Osteocyte (in vitro differentiated cells): Measurements from ENCODE around the gene TAS2R9. TPM values are rescaled to one million over a fixed set of nuclear protein-coding genes. Genes with fewer than 3 reads are reported as not detected.

ENCODE experiments used
- total RNA-seq: library from RNA; stranded (reverse); gene quantifications from 2 replicates; pipeline ENCODE4 v1.2.1, GENCODE V29; 2021

The TAS2R9 gene
- total RNA-seq, 1 donor from 2014 or later, result not detected

Other genes with a start within 250 kb of the TAS2R9 start
- 26.8 and 28.1 TPM in 2 replicates for gene MAGOHB, start 196.6 kb downstream of the TAS2R9 start, total RNA-seq
- 0.48 TPM in 1 of 2 replicates, not detected in the other for gene STYK1, start 136.1 kb downstream of the TAS2R9 start, total RNA-seq
- 302 and 334 TPM in 2 replicates for gene YBX3, start 86.8 kb downstream of the TAS2R9 start, total RNA-seq
- not detected in 2 replicates for gene TAS2R7, start 7.5 kb downstream of the TAS2R9 start, total RNA-seq
- 0.50 TPM in 1 of 2 replicates, not detected in the other for gene TAS2R8, start 2.9 kb downstream of the TAS2R9 start, total RNA-seq
- 0.84 and 1.5 TPM in 2 replicates for gene TAS2R10, start 16.2 kb upstream of the TAS2R9 start, total RNA-seq
- 2.2 and 4.4 TPM in 2 replicates for gene PRR4, start 39.3 kb upstream of the TAS2R9 start, total RNA-seq
- 18.4 and 19.1 TPM in 2 replicates for gene PRH1, start 74.1 kb upstream of the TAS2R9 start, total RNA-seq
- gene TAS2R13, start 99.4 kb upstream of the TAS2R9 start, total RNA-seq, result 1.2 and 2.4 TPM in 2 replicates
- gene PRH2, start 119.1 kb upstream of the TAS2R9 start, total RNA-seq, result not detected in 2 replicates
- gene TAS2R14, start 129.1 kb upstream of the TAS2R9 start, total RNA-seq, result 2.7 and 3.8 TPM in 2 replicates
- 1.6 and 3.1 TPM in 2 replicates for gene TAS2R50, start 176.7 kb upstream of the TAS2R9 start, total RNA-seq
- gene TAS2R20, start 188.1 kb upstream of the TAS2R9 start, total RNA-seq, result 2.3 and 2.8 TPM in 2 replicates
- gene TAS2R19, start 212.5 kb upstream of the TAS2R9 start, total RNA-seq, result 3.7 and 5.2 TPM in 2 replicates
- 2.3 and 4.9 TPM in 2 replicates for gene TAS2R31, start 221.2 kb upstream of the TAS2R9 start, total RNA-seq